HCEC 1CT (cell line): ENCODE results near the gene NUCB1.

Source experiments
- DNase-seq: peaks from one replicate; pipeline ENCODE4 v3.0.0-alpha.2; 2017

NUCB1 gene

DNA sequence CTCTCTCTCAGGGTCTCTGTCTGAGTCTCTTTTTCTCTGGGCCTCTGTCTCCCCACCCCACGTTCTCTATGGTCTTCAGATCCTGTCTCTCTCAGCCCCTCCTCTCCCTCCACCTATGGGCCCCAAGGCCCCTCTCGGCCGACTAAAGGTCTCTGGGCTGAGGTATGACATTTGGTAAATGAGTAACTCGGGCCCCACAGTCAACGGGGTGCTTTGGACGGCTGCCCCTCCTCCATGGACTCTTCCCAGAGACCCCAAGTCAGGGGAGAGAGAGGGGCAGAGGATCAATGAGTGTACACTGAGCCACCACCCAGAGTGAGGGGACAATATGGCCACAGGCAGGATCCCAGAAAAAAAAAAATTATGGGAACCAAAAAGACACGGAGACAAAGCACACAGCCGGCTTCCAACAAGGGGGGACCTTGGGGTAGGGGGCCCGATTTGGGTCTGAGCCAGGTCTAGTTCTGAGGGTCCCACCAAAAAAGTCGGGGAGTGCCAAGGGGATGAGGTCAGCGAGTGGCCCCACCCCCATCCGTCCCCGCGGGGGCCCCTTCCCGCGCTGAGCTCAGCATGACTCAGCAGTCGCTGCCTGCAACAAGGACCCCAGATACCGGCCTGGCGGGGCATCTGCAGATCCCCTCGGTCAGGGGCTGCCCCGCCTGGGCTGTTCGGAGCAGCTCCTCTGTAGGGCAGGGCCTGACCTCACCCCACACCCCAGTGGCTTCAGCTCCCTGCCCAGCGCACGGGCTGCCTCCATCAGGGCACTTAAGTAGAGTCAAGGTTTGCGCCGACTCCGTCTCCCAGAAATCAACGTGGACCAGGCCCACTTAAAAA lies 63.5 kb downstream of the NUCB1 start:
- DNase-seq: peak; percentile 72

GRCh38 chr19:48964205-48965039 lies 64.3 kb downstream of the NUCB1 start:
- peak; percentile 49 for DNase-seq

DNA sequence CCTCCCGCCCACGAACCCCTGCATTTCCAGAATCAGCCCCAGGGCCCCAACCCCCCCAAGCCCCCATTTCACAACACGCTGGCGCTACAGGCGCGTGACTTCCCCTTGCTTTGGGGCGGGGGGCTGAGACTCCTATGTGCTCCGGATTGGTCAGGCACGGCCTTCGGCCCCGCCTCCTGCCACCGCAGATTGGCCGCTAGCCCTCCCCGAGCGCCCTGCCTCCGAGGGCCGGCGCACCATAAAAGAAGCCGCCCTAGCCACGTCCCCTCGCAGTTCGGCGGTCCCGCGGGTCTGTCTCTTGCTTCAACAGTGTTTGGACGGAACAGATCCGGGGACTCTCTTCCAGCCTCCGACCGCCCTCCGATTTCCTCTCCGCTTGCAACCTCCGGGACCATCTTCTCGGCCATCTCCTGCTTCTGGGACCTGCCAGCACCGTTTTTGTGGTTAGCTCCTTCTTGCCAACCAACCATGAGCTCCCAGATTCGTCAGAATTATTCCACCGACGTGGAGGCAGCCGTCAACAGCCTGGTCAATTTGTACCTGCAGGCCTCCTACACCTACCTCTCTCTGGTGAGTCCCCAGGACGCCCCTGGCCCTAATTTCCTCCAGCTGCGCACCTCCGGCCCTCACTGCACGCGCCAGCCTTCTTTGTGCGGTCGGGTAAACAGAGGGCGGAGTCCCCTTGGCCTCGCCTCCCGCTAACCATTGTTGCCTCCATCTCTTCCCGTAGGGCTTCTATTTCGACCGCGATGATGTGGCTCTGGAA lies 65.1 kb downstream of the NUCB1 start, which contains the start of gene FTL:
Gene FTL (plus strand): TSS at position 270 of the 766 bp plus-strand sequence. CDS start 199 bp downstream, at position 469.
- peak; percentile 95 for DNase-seq

GRCh38 chr19:48965806-48966540 lies 65.9 kb downstream of the NUCB1 start:
- peak; percentile 64 for DNase-seq

DNA sequence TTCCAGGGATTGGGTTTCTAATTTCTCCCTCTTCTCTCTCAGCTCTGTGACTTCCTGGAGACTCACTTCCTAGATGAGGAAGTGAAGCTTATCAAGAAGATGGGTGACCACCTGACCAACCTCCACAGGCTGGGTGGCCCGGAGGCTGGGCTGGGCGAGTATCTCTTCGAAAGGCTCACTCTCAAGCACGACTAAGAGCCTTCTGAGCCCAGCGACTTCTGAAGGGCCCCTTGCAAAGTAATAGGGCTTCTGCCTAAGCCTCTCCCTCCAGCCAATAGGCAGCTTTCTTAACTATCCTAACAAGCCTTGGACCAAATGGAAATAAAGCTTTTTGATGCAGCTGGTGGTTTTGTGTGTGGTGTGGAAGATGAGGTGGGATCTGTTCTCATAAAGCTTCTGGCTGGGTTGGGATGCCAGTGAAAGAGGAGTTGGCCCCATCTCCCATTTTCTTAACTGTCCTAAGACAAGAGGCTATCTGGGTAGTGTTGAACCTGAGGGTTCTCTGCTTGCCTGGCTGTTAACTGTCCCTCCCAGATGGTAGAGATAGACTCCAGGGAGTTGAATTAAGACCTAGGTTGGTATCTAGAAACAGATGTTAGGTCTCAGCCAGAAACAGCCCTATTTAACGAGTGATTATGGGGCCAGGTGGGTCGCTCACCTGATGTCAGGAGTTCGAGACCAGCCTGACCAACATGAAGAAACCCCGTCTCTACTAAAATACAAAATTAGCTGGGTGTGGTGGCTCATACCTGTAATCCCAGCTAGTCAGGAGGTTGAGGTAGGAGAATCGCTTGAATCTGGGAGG lies 66.6 kb downstream of the NUCB1 start:
- peak; percentile 24 for DNase-seq

DNA sequence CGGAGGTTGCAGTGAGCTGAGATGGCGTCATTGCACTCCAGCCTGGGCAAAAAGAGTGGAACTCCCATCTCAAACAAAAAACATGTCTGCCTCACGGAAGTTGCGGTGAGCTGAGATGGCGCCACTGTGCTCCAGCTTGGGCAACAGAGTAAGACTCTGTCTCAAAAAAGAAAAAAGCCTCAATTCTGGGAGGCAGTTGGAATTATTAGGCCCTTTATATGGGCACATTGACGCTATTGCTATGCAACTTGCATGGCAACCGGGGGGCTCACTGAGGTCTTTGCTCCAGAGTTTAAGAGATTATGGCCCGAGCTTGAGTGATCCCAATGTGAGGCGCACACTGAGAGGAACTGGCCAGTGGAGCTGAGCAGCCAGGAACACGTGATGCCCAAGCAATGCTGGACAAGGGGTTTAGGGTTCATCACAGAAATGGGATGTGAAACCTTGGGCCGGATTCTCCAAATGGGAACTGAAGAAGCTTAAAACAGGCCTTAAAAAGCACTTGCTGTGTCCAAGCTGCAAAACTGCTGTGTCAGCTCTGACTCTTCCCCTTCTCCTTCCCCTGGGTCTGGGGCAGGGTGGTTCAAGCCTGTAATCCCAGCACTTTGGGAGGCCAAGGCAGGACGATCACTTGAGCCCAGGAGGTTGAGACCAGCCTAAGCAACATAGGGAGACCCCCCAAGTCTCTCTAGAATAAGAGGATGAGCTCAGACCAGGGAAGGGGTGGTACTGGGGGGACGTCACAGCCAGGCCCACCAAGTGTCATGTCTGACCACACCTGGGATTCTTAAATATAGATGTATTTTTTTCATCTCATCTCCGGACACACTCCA lies 67.5 kb downstream of the NUCB1 start:
- DNase-seq: peak; percentile 77

- no peak for DNase-seq
These were observed 68.1 kb downstream of the NUCB1 start for GRCh38 chr19:48968179-48968661.

DNA sequence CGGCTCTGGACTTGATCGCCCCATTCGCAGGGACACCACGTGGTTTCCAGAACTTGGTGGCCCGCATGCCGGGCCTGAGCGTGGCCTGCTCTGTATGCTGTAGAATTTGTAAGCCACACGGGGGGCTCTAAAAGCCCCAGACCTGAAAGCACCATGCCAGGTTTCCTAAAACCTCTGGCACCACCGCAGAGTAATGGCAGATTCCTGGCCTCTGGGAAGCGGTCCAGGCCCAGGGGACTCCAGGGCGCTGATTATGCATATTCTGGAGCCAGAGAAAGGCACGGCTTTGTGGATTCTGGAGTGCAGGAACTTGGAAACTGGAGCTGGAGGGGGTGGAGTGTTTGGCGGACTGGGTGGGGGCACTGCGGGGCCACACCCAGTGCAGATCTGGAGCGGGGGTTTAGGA lies 68.7 kb downstream of the NUCB1 start:
- no peak for DNase-seq

GRCh38 chr19:48969276-48970138 lies 69.4 kb downstream of the NUCB1 start:
- DNase-seq: peak; percentile 29

DNA sequence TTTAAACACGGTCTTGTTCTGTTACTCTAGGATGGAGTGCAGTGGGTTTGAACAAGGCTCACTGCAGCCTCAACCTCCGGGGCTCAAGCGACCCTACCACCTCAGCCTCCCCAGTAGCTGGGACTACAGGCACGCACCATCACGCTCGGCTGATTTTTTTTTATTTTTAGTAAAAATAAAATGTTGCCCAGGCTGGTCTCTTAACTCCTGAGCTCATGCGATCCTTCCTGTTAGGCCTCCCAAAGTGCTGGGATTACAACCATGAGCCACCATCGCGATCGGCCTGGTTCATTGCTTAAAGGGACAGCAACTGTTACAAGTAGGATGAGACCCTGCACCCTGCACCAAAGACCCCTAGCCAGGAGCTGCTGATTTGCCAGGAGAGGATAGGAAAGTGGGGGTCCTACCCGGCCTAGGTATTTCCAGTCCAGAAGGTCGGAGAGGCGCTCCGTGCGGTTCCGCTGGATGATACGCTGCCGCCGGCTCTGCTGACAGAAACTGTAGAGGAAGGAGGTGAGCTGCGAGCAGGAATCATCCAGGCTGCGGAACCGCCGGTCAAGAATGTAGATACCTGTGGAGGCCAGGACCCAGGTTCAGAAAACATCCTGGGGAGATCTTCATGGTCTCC lies 70.1 kb downstream of the NUCB1 start:
- DNase-seq: no peak

GRCh38 chr19:48970923-48971395 lies 70.8 kb downstream of the NUCB1 start:
- peak; percentile 65 for DNase-seq
